ENCODE measurements around the gene GRK5.
A peak's percentile ranks its signal among the peaks of the same experiment; 100 is the strongest.

GRK5 gene

DNA sequence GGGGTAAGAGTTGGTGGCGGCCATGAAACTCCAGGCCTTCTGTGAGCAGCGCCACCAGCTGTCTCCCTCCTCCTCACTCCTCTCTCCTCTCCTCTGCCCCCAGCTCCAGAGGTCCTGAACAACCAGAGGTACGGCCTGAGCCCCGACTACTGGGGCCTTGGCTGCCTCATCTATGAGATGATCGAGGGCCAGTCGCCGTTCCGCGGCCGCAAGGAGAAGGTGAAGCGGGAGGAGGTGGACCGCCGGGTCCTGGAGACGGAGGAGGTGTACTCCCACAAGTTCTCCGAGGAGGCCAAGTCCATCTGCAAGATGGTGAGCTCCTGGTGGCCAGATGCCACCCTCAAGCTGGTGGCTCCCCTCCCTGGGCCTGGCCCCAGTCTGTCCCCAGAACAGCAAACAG is 236.1 kb downstream of the GRK5 start:
- H3K14ac ChIP-seq (ENCODE audit: low read length in 2 of 2), result no peak overlapping the region
- H3K23ac ChIP-seq (ENCODE audit: low read length in 2 of 2), result no peak overlapping the region
- H3K4me1 ChIP-seq (ENCODE audit: control insufficient read depth, insufficient read depth, low read depth, low read length), result peaks cover 19% of the 10 kb centered on the region
- no peak overlapping the region for H3K27ac ChIP-seq (ENCODE audit: low read length, poor library complexity, severe bottlenecking)
- no peak overlapping the region for H2BK120ac ChIP-seq (ENCODE audit: low read depth, low read length)
- no peaks in the 10 kb centered on the region for H3K27me3 ChIP-seq (ENCODE audit: control insufficient read depth in 1 of 2, insufficient read depth in 1 of 2, low read length in 2 of 2)
- H3K9ac ChIP-seq (ENCODE audit: low read length), result no peak overlapping the region
- no peak overlapping the region for H2AFZ ChIP-seq (ENCODE audit: low read depth, low read length)
- no peak overlapping the region for H3K4me3 ChIP-seq (ENCODE audit: insufficient read depth in 1 of 2, low read depth in 1 of 2, low read length in 2 of 2)
- H4K8ac ChIP-seq (ENCODE audit: low read length), result no peak overlapping the region
- H3K9me3 ChIP-seq (ENCODE audit: control insufficient read depth, low read length), result no peaks in the 10 kb centered on the region
- H4K91ac ChIP-seq (ENCODE audit: low read length), result no peak overlapping the region
- no peak overlapping the region for H3K4me2 ChIP-seq (ENCODE audit: low read length, poor library complexity, severe bottlenecking)
- peaks cover 3 to 30% of the 10 kb centered on the region in 2 experiments for H3K36me3 ChIP-seq (ENCODE audit: control insufficient read depth in 1 of 2, insufficient read depth in 2 of 2, low read depth in 1 of 2, low read length in 2 of 2)
- no peak overlapping the region for H2BK5ac ChIP-seq (ENCODE audit: low read depth, low read length, poor library complexity, severe bottlenecking)
- H2AK5ac ChIP-seq (ENCODE audit: low read length, severe bottlenecking), result no peak overlapping the region
- no peak overlapping the region for H2BK12ac ChIP-seq (ENCODE audit: low read length in 2 of 2)
- H3K4ac ChIP-seq (ENCODE audit: low read depth in 1 of 2, low read length in 2 of 2), result no peak overlapping the region
- H2BK15ac ChIP-seq (ENCODE audit: low read depth, poor library complexity, severe bottlenecking), result no peak overlapping the region
- 98% methylated on average over 15 of the region's 15 CpGs for WGBS
- H3K18ac ChIP-seq (ENCODE audit: low read depth in 1 of 2, low read length in 2 of 2), result no peak overlapping the region
- H3K79me1 ChIP-seq (replicated peaks; ENCODE audit: low read length, poor library complexity, severe bottlenecking), result no peaks in the 10 kb centered on the region
- DNase-seq, result no peak

DNA sequence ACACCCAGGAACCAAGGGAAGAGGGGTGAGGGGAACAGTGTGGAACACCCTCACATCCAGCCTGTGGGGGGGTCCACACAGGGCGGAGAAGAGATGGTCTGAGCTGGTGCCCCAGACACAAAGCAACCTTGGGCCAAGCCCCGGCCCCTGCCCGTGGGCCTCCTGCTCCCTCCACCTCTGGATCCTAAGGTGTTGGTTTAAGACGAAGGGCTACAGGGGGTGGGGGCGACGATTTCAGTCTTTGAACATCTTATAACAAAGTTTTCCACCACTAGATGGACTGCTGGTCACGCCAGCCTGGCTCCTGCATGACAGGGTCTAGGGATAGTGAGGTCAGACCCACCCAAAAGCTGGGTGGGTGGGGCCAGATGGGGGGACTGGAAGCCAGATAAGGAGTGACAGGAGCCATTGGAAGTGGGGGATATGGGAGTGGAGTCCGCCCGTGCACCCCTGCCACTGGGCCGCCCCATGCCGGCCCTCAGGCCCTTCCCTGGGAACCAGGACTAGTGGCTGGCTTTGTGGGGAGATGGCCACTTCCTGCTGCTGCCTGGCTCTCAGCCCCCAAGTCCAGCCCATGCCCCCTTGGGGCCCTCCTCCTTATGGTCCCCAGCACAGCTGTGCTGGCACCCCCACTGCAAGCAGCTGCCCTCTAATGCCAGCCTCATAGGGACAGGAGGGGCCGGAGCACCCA is 236.7 kb downstream of the GRK5 start:
- Histone ChIP-seq H3K14ac (ENCODE audit: low read length in 2 of 2) (no peak overlapping the region), H3K36me3 (ENCODE audit: control insufficient read depth in 1 of 2, insufficient read depth in 2 of 2, low read depth in 1 of 2, low read length in 2 of 2) (peaks cover 8 to 31% of the 10 kb centered on the region in 2 experiments), H3K18ac (ENCODE audit: low read depth in 1 of 2, low read length in 2 of 2) (no peak overlapping the region), H3K4ac (ENCODE audit: low read depth in 1 of 2, low read length in 2 of 2) (no peak overlapping the region), H3K27ac (ENCODE audit: low read length, poor library complexity, severe bottlenecking) (no peak overlapping the region), H2BK15ac (ENCODE audit: low read depth, poor library complexity, severe bottlenecking) (no peak overlapping the region), H3K23ac (ENCODE audit: low read length in 2 of 2) (no peak overlapping the region), H3K9ac (ENCODE audit: low read length) (no peak overlapping the region), H2BK5ac (ENCODE audit: low read depth, low read length, poor library complexity, severe bottlenecking) (no peak overlapping the region), H3K4me2 (ENCODE audit: low read length, poor library complexity, severe bottlenecking) (no peak overlapping the region), H4K8ac (ENCODE audit: low read length) (no peak overlapping the region), H3K79me1 (replicated peaks; ENCODE audit: low read length, poor library complexity, severe bottlenecking) (no peaks in the 10 kb centered on the region), H3K9me3 (ENCODE audit: control insufficient read depth, low read length) (no peaks in the 10 kb centered on the region), H4K91ac (ENCODE audit: low read length) (peak overlapping the region; percentile 31), H2BK120ac (ENCODE audit: low read depth, low read length) (no peak overlapping the region), H2AFZ (ENCODE audit: low read depth, low read length) (no peak overlapping the region), H3K4me3 (ENCODE audit: insufficient read depth in 1 of 2, low read depth in 1 of 2, low read length in 2 of 2) (no peak overlapping the region), H3K4me1 (ENCODE audit: control insufficient read depth, insufficient read depth, low read depth, low read length) (peaks cover 25% of the 10 kb centered on the region), H3K27me3 (ENCODE audit: control insufficient read depth in 1 of 2, insufficient read depth in 1 of 2, low read length in 2 of 2) (no peaks in the 10 kb centered on the region), H2BK12ac (ENCODE audit: low read length in 2 of 2) (no peak overlapping the region), H2AK5ac (ENCODE audit: low read length, severe bottlenecking) (no peak overlapping the region)
- 95% methylated on average over 8 of the region's 12 CpGs for WGBS
- DNase-seq, result no peak

DNA sequence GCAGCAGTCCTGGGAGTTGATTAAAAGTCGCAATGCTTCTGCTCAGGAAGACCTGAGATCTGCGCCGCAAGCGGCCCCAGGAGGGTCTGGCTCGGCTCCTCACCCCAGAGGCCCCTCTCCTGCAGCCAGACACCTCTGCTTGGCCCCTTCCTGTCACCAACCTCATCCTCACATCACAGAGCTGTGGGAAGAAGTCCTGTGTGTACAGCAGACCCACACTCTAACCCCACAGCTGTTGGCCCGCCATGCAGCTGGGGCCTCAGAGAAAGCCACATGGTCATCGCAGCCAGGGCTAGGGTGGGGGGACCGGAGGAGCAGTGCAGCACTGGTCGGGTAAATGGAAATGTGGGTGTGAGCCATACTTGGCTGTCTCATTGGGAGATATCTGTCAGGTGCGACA is 237.5 kb downstream of the GRK5 start:
- 75% methylated on average over 10 of the region's 10 CpGs for whole genome bisulfite sequencing
- Histone ChIP-seq H3K4me3 (ENCODE audit: insufficient read depth in 1 of 2, low read depth in 1 of 2, low read length in 2 of 2) (no peak overlapping the region), H3K14ac (ENCODE audit: low read length in 2 of 2) (no peak overlapping the region), H3K36me3 (ENCODE audit: control insufficient read depth in 1 of 2, insufficient read depth in 2 of 2, low read depth in 1 of 2, low read length in 2 of 2) (peaks cover 10 to 32% of the 10 kb centered on the region in 2 experiments), H3K18ac (ENCODE audit: low read depth in 1 of 2, low read length in 2 of 2) (peak overlapping the region in 1 of 2 experiments; percentile 61), H2BK15ac (ENCODE audit: low read depth, poor library complexity, severe bottlenecking) (no peak overlapping the region), H3K27ac (ENCODE audit: low read length, poor library complexity, severe bottlenecking) (no peak overlapping the region), H2BK5ac (ENCODE audit: low read depth, low read length, poor library complexity, severe bottlenecking) (no peak overlapping the region), H2BK120ac (ENCODE audit: low read depth, low read length) (no peak overlapping the region), H4K91ac (ENCODE audit: low read length) (no peak overlapping the region), H3K9me3 (ENCODE audit: control insufficient read depth, low read length) (no peaks in the 10 kb centered on the region), H3K4ac (ENCODE audit: low read depth in 1 of 2, low read length in 2 of 2) (no peak overlapping the region), H2AK5ac (ENCODE audit: low read length, severe bottlenecking) (no peak overlapping the region), H2BK12ac (ENCODE audit: low read length in 2 of 2) (no peak overlapping the region), H3K9ac (ENCODE audit: low read length) (no peak overlapping the region), H3K27me3 (ENCODE audit: control insufficient read depth in 1 of 2, insufficient read depth in 1 of 2, low read length in 2 of 2) (no peaks in the 10 kb centered on the region), H3K79me1 (replicated peaks; ENCODE audit: low read length, poor library complexity, severe bottlenecking) (no peaks in the 10 kb centered on the region), H3K4me1 (ENCODE audit: control insufficient read depth, insufficient read depth, low read depth, low read length) (peaks cover 32% of the 10 kb centered on the region), H3K23ac (ENCODE audit: low read length in 2 of 2) (no peak overlapping the region), H3K4me2 (ENCODE audit: low read length, poor library complexity, severe bottlenecking) (no peak overlapping the region), H2AFZ (ENCODE audit: low read depth, low read length) (no peak overlapping the region), H4K8ac (ENCODE audit: low read length) (no peak overlapping the region)
- no peak for DNase-seq

DNA sequence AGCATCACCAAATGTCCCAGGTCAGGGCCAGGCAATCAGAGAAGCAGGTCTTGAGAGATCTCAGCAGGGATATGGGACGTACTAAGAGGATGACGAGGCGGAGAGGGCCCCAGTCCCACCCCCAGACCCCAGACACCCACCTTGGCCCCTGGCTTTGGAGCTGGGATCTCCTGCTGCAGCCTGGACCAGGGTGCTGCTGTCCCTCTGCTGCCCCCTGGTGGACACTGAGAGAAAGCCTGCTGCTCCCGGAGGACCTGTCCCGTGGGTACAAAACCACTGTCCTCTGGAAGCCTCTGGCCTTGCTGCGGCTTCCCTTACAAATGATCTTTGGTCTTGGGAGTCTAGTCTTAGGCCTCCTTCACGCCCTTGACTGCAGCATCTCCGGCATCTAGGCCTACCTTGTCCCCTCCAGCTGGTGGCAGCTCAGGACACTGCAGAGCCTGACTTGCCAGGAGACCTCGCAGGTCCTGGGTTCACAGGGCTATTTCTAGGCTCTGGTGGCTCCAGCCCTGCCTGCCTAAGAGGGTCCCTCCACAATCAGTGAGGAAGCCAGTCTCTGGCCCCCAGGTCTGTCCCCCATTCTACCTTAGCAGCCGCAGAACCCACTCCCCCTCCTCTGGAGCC is 238.1 kb downstream of the GRK5 start:
- DNase-seq, result peak; percentile 77
- H3K14ac ChIP-seq (ENCODE audit: low read length in 2 of 2), result no peak overlapping the region
- no peak overlapping the region for H3K23ac ChIP-seq (ENCODE audit: low read length in 2 of 2)
- no peak overlapping the region for H2BK15ac ChIP-seq (ENCODE audit: low read depth, poor library complexity, severe bottlenecking)
- H2AK5ac ChIP-seq (ENCODE audit: low read length, severe bottlenecking), result no peak overlapping the region
- 29% methylated on average over 10 of the region's 10 CpGs for WGBS
- H4K8ac ChIP-seq (ENCODE audit: low read length), result peak overlapping the region; percentile 69
- no peak overlapping the region for H4K91ac ChIP-seq (ENCODE audit: low read length)
- H3K9ac ChIP-seq (ENCODE audit: low read length), result no peak overlapping the region
- no peaks in the 10 kb centered on the region for H3K27me3 ChIP-seq (ENCODE audit: control insufficient read depth in 1 of 2, insufficient read depth in 1 of 2, low read length in 2 of 2)
- no peaks in the 10 kb centered on the region for H3K79me1 ChIP-seq (replicated peaks; ENCODE audit: low read length, poor library complexity, severe bottlenecking)
- H3K4me2 ChIP-seq (ENCODE audit: low read length, poor library complexity, severe bottlenecking), result no peak overlapping the region
- no peak overlapping the region for H2BK12ac ChIP-seq (ENCODE audit: low read length in 2 of 2)
- no peak overlapping the region for H3K27ac ChIP-seq (ENCODE audit: low read length, poor library complexity, severe bottlenecking)
- H3K36me3 ChIP-seq (ENCODE audit: control insufficient read depth in 1 of 2, insufficient read depth in 2 of 2, low read depth in 1 of 2, low read length in 2 of 2), result peaks cover 10 to 32% of the 10 kb centered on the region in 2 experiments
- no peak overlapping the region for H2BK120ac ChIP-seq (ENCODE audit: low read depth, low read length)
- peak overlapping the region in 1 of 2 experiments; percentile 44 for H3K18ac ChIP-seq (ENCODE audit: low read depth in 1 of 2, low read length in 2 of 2)
- H3K4ac ChIP-seq (ENCODE audit: low read depth in 1 of 2, low read length in 2 of 2), result peak overlapping the region in 1 of 2 experiments; percentile 37
- no peak overlapping the region for H3K4me3 ChIP-seq (ENCODE audit: insufficient read depth in 1 of 2, low read depth in 1 of 2, low read length in 2 of 2)
- H3K9me3 ChIP-seq (ENCODE audit: control insufficient read depth, low read length), result no peaks in the 10 kb centered on the region
- H2AFZ ChIP-seq (ENCODE audit: low read depth, low read length), result no peak overlapping the region
- H2BK5ac ChIP-seq (ENCODE audit: low read depth, low read length, poor library complexity, severe bottlenecking), result no peak overlapping the region
- peaks cover 38% of the 10 kb centered on the region for H3K4me1 ChIP-seq (ENCODE audit: control insufficient read depth, insufficient read depth, low read depth, low read length)

Measured in mesenchymal stem cell (in vitro differentiated cells and primary cell).